Measurements from ENCODE around the gene VPS18. TPM values are rescaled to one million over a fixed set of nuclear protein-coding genes. Genes with fewer than 3 reads are reported as not detected.

Gene VPS18
- total RNA-seq, 2 donors from 2014 or later: 18.3 to 19.2 TPM

DNA sequence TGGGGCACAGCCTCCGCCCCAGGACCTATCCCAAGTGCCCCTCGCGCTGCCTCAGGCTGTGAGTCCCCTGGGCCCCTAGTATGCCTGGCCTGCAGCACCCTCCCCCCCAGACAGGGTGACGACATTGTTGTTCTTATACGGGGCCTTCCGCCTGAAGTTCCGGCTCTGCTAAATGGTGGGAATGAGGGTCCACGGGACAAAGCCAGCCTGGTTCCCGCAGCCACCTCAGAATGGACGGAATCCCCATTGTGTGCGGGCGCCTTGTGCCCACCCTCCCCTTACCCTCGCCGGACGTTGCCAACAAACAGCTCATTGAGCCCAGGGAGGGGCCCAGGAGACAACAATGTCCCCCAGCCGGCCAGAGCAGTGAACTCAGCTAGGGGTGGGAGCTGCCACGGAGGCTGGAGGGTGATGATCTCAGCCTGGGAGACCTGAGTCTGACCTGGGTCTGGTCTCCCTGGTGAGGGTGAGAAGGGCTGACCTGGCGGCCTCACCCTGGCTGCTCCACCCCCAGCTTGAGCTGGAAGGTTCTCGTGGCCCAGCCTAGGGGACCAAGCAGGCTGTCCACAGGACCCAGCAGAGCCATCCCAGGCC is 24.6 kb downstream of the VPS18 start:
- TF ChIP-seq CTCF (IDR thresholded peaks at IDR 0.05): no peak
- Histone ChIP-seq H3K4me3 (no peak overlapping the region), H3K4me1 (peaks cover 5% of the 10 kb centered on the region), H3K36me3 (no peaks in the 10 kb centered on the region), H3K9ac (ENCODE audit: low read depth in 2 of 2, low read length in 2 of 2) (no peak overlapping the region), H3K27ac (no peak overlapping the region), H3K27me3 (no peaks in the 10 kb centered on the region), H3K9me3 (no peaks in the 10 kb centered on the region)
- DNase-seq: no peak
- intact Hi-C loops (cut with DNase I): no loop called here

GRCh38 chr15:40921949-40922607 is 27.8 kb downstream of the VPS18 start:
- DNase-seq: peak; percentile 44
- peaks cover 19% of the 10 kb centered on the region for H3K27me3 ChIP-seq

DNA sequence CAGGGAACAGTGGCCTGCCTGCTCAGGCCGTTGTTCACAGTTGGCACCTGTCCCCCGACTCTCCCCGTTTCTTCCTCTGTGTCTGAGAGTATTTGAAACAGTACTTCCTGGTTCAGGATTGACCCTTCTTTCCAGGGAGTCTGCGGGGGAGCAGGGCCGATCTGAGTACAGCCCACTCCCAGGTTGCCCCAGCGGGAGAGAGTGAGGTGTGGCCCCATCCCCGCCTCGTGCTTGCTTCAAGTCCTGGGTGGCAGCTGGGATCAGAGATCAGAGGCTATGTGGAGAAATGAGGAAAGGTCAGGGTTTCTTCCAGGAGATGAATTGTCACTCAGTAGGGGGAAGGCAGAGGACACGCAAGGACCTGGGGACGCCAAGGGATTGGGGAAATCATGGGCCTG is 28.4 kb downstream of the VPS18 start:
- Histone ChIP-seq H3K9ac (ENCODE audit: low read depth in 2 of 2, low read length in 2 of 2) (peak overlapping the region; percentile 12 to 22), H3K4me3 (no peak overlapping the region), H3K27me3 (peaks cover 25% of the 10 kb centered on the region), H3K27ac (no peak overlapping the region), H3K4me1 (peaks cover 25% of the 10 kb centered on the region), H3K36me3 (no peaks in the 10 kb centered on the region), H3K9me3 (no peaks in the 10 kb centered on the region)
- TF ChIP-seq CTCF (IDR thresholded peaks at IDR 0.05): no peak
- intact Hi-C loops (cut with DNase I): no loop called here
- peak; percentile 63 for DNase-seq

More at GRCh38 chr15:40921949-40922607, 27.8 kb downstream of the VPS18 start:
- no peak for TF ChIP-seq CTCF (IDR thresholded peaks at IDR 0.05)
- no peak overlapping the region for H3K4me3 ChIP-seq
- peak overlapping the region in 1 of 2 donors; percentile 22 for H3K9ac ChIP-seq (ENCODE audit: low read depth in 2 of 2, low read length in 2 of 2)
- H3K27ac ChIP-seq: no peak overlapping the region
- intact Hi-C loops (cut with DNase I): no loop called here
- no peaks in the 10 kb centered on the region for H3K36me3 ChIP-seq
- peaks cover 20% of the 10 kb centered on the region for H3K4me1 ChIP-seq
- no peaks in the 10 kb centered on the region for H3K9me3 ChIP-seq

- H3K9ac ChIP-seq (ENCODE audit: low read depth in 2 of 2, low read length in 2 of 2): no peak overlapping the region
- no peak for DNase-seq
- peaks cover 32% of the 10 kb centered on the region for H3K27me3 ChIP-seq
- H3K9me3 ChIP-seq: no peaks in the 10 kb centered on the region
- intact Hi-C loops (cut with DNase I): no loop called here
- peaks cover 31% of the 10 kb centered on the region for H3K4me1 ChIP-seq
- H3K27ac ChIP-seq: no peak overlapping the region
- H3K36me3 ChIP-seq: no peaks in the 10 kb centered on the region
- TF ChIP-seq CTCF (IDR thresholded peaks at IDR 0.05): no peak
- no peak overlapping the region for H3K4me3 ChIP-seq
Observed at GRCh38 chr15:40923551-40923950, 29.3 kb downstream of the VPS18 start.

GRCh38 chr15:40925495-40925862 is 31.2 kb downstream of the VPS18 start:
- intact Hi-C loops (cut with DNase I): no loop called here
- H3K9me3 ChIP-seq: no peaks in the 10 kb centered on the region
- H3K27ac ChIP-seq: no peak overlapping the region
- no peak for TF ChIP-seq CTCF (IDR thresholded peaks at IDR 0.05)
- no peaks in the 10 kb centered on the region for H3K36me3 ChIP-seq
- no peak overlapping the region for H3K9ac ChIP-seq (ENCODE audit: low read depth in 2 of 2, low read length in 2 of 2)
- peaks cover 33% of the 10 kb centered on the region for H3K4me1 ChIP-seq
- DNase-seq: peak; percentile 46
- peaks cover 35% of the 10 kb centered on the region for H3K27me3 ChIP-seq
- H3K4me3 ChIP-seq: peak overlapping the region; percentile 52

All from colonic mucosa (tissue), 4 donors.